SK-N-SH (cell line): Measurements from ENCODE around the gene CAV1. TPM values are rescaled to one million over a fixed set of nuclear protein-coding genes. Genes with fewer than 3 reads are reported as not detected.

Experiments
- CTCF ChIA-PET: fragments of 300-600, 350-600 bp; formaldehyde crosslinking; extraction: SDS; loops from one replicate; lab custom pipeline; 2021; lab: Yijun Ruan, JAX
- POLR2A ChIA-PET: fragments of 350-600 bp; sonication (Branson Sonifier 250); formaldehyde crosslinking; extraction: SDS; loops from one replicate; lab custom pipeline; 2020; ENCODE audit warnings: antibody characterized with exemption, inconsistent platforms; lab: Yijun Ruan, JAX
- DNase-seq: peaks from one replicate; pipeline ENCODE4 v3.0.0; 2012
- H2AFZ ChIP-seq: fragments of 200-600 bp; sonication (generic); 2 replicates; pipeline ENCODE4 v1.8.1; 2016; ENCODE audit warnings: antibody characterized with exemption, mild to moderate bottlenecking, low read depth
- H3F3A ChIP-seq: fragments of 200-600 bp; sonication (generic); replicated peaks from 2 replicates; pipeline ENCODE3; 2016; ENCODE audit warnings: antibody characterized with exemption, mild to moderate bottlenecking; ENCODE audit not compliant: insufficient read depth
- H3K27ac ChIP-seq, 2 experiments: fragments of 200-500 bp in 1 of 2; fragments of 200-600 bp in 1 of 2; sonication (Bioruptor generic) in 1 of 2; sonication (generic), shearing (Covaris generic) in 1 of 2; 2 replicates each; pipeline versions ENCODE4 v1.5.1 to v1.6.1; 2014 to 2016; ENCODE audit warnings: low read depth in 2 of 2, inconsistent platforms in 1 of 2, low read length in 1 of 2, mild to moderate bottlenecking in 1 of 2, mixed read lengths in 1 of 2
- H3K27me3 ChIP-seq: fragments of 200-600 bp; sonication (generic), shearing (Covaris generic); 2 replicates; pipeline ENCODE4 v1.6.1; 2016; ENCODE audit warnings: mixed run types; ENCODE audit not compliant: insufficient read depth
- H3K36me3 ChIP-seq, 2 experiments: fragments of 200-500 bp in 1 of 2; fragments of 200-600 bp in 1 of 2; sonication (Bioruptor generic) in 1 of 2; sonication (generic) in 1 of 2; replicated peaks in 1 of 2; 2 replicates each; pipeline versions ENCODE3 to v1.5.1; 2014 to 2016; ENCODE audit warnings: low read length in 1 of 2, mild to moderate bottlenecking in 1 of 2; ENCODE audit not compliant: insufficient read depth in 2 of 2, control insufficient read depth in 1 of 2
- H3K4me1 ChIP-seq, 2 experiments: fragments of 200-500 bp in 1 of 2; fragments of 200-600 bp in 1 of 2; sonication (Bioruptor generic) in 1 of 2; sonication (generic), shearing (Covaris generic) in 1 of 2; 2 replicates each; pipeline versions ENCODE4 v1.5.1 to v1.6.1; 2014 to 2016; ENCODE audit warnings: low read depth in 1 of 2, low read length in 1 of 2, mixed run types in 1 of 2; ENCODE audit not compliant: insufficient read depth in 2 of 2, control insufficient read depth in 1 of 2
- H3K4me2 ChIP-seq: fragments of 200-600 bp; sonication (generic), shearing (Covaris generic); 2 replicates; pipeline ENCODE4 v1.6.1; 2017; ENCODE audit warnings: mixed run types
- H3K4me3 ChIP-seq, 2 experiments: fragments of 200-500 bp in 1 of 2; fragments of 200-600 bp in 1 of 2; sonication (Bioruptor generic) in 1 of 2; sonication (generic), shearing (Covaris generic) in 1 of 2; 2 replicates each; pipeline versions ENCODE4 v1.5.1 to v1.8.1; 2014 to 2016; ENCODE audit warnings: low read depth in 2 of 2, inconsistent platforms in 1 of 2, low read length in 1 of 2, mild to moderate bottlenecking in 1 of 2, mixed read lengths in 1 of 2, moderate library complexity in 1 of 2
- H3K79me2 ChIP-seq: fragments of 200-600 bp; sonication (generic); 2 replicates; pipeline ENCODE4 v1.8.1; 2017; ENCODE audit warnings: mild to moderate bottlenecking; ENCODE audit not compliant: insufficient read depth
- H3K9ac ChIP-seq: fragments of 200-600 bp; sonication (generic); 2 replicates; pipeline ENCODE4 v1.6.1; 2017; ENCODE audit warnings: mixed run types
- H3K9me2 ChIP-seq: fragments of 200-600 bp; sonication (generic); 2 replicates; pipeline ENCODE4 v1.6.1; 2017; ENCODE audit warnings: mixed run types
- H3K9me3 ChIP-seq: fragments of 200-600 bp; sonication (generic); 2 replicates; pipeline ENCODE4 v1.6.1; 2017; ENCODE audit warnings: mixed run types, mild to moderate bottlenecking, moderate library complexity
- H4K20me1 ChIP-seq: fragments of 200-600 bp; sonication (generic); 2 replicates; pipeline ENCODE4 v1.6.1; 2017; ENCODE audit warnings: mild to moderate bottlenecking, mixed run types; ENCODE audit not compliant: insufficient read depth
- EP300 ChIP-seq, 2 experiments: IDR thresholded peaks; 2 replicates each; pipeline versions ENCODE4 v1.4.0 to v1.6.1; 2012; ENCODE audit warnings: borderline replicate concordance in 1 of 2, low read depth in 1 of 2, low read length in 1 of 2
- EZH2phosphoT487 ChIP-seq: fragments of 200-600 bp; sonication (generic); IDR thresholded peaks from 2 replicates; pipeline ENCODE4 v1.6.1; 2017; ENCODE audit warnings: low read depth, mixed run types, mild to moderate bottlenecking, antibody characterized with exemption, moderate library complexity, borderline replicate concordance
- FOSL2 ChIP-seq: IDR thresholded peaks from 2 replicates; pipeline ENCODE4 v1.4.0; 2012; ENCODE audit warnings: low read depth, mild to moderate bottlenecking, moderate library complexity, borderline replicate concordance
- FOXJ3 ChIP-seq: sonication (generic); formaldehyde crosslinking; IDR thresholded peaks from 2 replicates; pipeline ENCODE4 v1.5.1; 2020; ENCODE audit warnings: mild to moderate bottlenecking, missing genetic modification reagents
- FOXM1 ChIP-seq: IDR thresholded peaks from 2 replicates; pipeline ENCODE4 v1.4.0; 2012; ENCODE audit warnings: low read depth, mild to moderate bottlenecking
- JUND ChIP-seq: IDR thresholded peaks from 2 replicates; pipeline ENCODE4 v1.4.0; 2012
- NFIC ChIP-seq: IDR thresholded peaks from 2 replicates; pipeline ENCODE4 v1.4.0; 2012; ENCODE audit warnings: borderline replicate concordance
- NRF1 ChIP-seq: IDR thresholded peaks from 2 replicates; pipeline ENCODE4 v1.6.1; 2012; ENCODE audit warnings: low read depth, mild to moderate bottlenecking, low read length
- POLR2AphosphoS5 ChIP-seq: IDR thresholded peaks from 2 replicates; pipeline ENCODE4 v1.6.1; 2012; ENCODE audit warnings: low read depth, low read length
- RCOR1 ChIP-seq: fragments of 150-350 bp; IDR thresholded peaks from 2 replicates; pipeline ENCODE4 v1.6.1; 2017; ENCODE audit warnings: antibody characterized with exemption, low read length
- RFX5 ChIP-seq: IDR thresholded peaks from 2 replicates; pipeline ENCODE4 v1.6.1; 2012; ENCODE audit warnings: mild to moderate bottlenecking, improper control_type of control experiment, low read length
- RXRA ChIP-seq: IDR thresholded peaks from 2 replicates; pipeline ENCODE4 v1.4.0; 2012; ENCODE audit warnings: low read depth, mild to moderate bottlenecking, borderline replicate concordance
- SIN3A ChIP-seq: IDR thresholded peaks from 2 replicates; pipeline ENCODE4 v1.6.1; 2012; ENCODE audit warnings: low read depth, mild to moderate bottlenecking, low read length, moderate library complexity, borderline replicate concordance
- SMC3 ChIP-seq: IDR thresholded peaks from 2 replicates; pipeline ENCODE4 v1.6.1; 2012; ENCODE audit warnings: low read depth, low read length, improper control_type of control experiment
- TCF12 ChIP-seq: IDR thresholded peaks from 2 replicates; pipeline ENCODE4 v1.4.0; 2012
- TEAD4 ChIP-seq: IDR thresholded peaks from 2 replicates; pipeline ENCODE4 v1.4.0; 2012; ENCODE audit warnings: mild to moderate bottlenecking, borderline replicate concordance; ENCODE audit not compliant: insufficient read depth
- YY1 ChIP-seq: IDR thresholded peaks from 2 replicates; pipeline ENCODE4 v1.4.0; 2012; ENCODE audit warnings: low read depth, mild to moderate bottlenecking
- WGBS: methylation state at CpG from one replicate; pipeline ENCODE4 v1.1.6; 2017; ENCODE audit warnings: low lambda C conversion rate; 5-methylcytosine and 5-hydroxymethylcytosine counted together
- polyA plus RNA-seq, 3 experiments: library from polyadenylated mRNA; depleted of rRNA; stranded (reverse); fragments of >200 nt; gene quantifications; 2 replicates each; pipeline ENCODE4 v1.2.3, GENCODE V29; 2012
- TF ChIP-seq, protein P1 (sequence below): IDR thresholded peaks from 2 replicates; pipeline ENCODE4 v1.4.0; 2012; ENCODE audit warnings: low read depth
- TF ChIP-seq, protein P2 (sequence below): IDR thresholded peaks from 2 replicates; pipeline ENCODE4 v1.6.1; 2012; ENCODE audit warnings: mild to moderate bottlenecking, low read depth, low read length, moderate library complexity
- TF ChIP-seq, protein P3 (sequence below): fragments of 150-350 bp; IDR thresholded peaks from 2 replicates; pipeline ENCODE4 v1.6.1; 2016; ENCODE audit warnings: mild to moderate bottlenecking, low read depth, low read length

Gene CAV1
- polyA plus RNA-seq, 1 of the 3 experiments (the other 2 are of a cell fraction): 968 TPM

- H3K36me3 ChIP-seq: peaks cover 25 to 42% of the 10 kb centered on the region in 2 experiments
- WGBS: 25% methylated on average over 7 of the region's 7 CpGs
- peaks cover 40% of the 10 kb centered on the region for H3K79me2 ChIP-seq
- no peaks in the 10 kb centered on the region for H3K9me3 ChIP-seq
- CTCF ChIA-PET: interaction anchor here (1.7 kb wide), 1 partner anchor 29 kb away, joined by 4 read pairs; no protein-coding TSS in a partner anchor
- no peak overlapping the region for H3K4me3 ChIP-seq
- DNase-seq: no peak
- peaks cover 94% of the 10 kb centered on the region for H3F3A ChIP-seq
- H3K9ac ChIP-seq: peak overlapping the region; percentile 7; the same call in 1 of the 2 replicates
- H3K4me1 ChIP-seq: peaks cover 3 to 62% of the 10 kb centered on the region in 2 experiments; a peak in 3 of 4 replicates
- peak in 1 of 2 experiments; percentile 21; a peak in 1 of 4 replicates for TF ChIP-seq EP300 (IDR thresholded peaks at IDR 0.05; ENCODE audit: borderline replicate concordance in 1 of 2, low read depth in 1 of 2, low read length in 1 of 2)
- no peak for TF ChIP-seq NRF1
- TF ChIP-seq, protein P1, sequence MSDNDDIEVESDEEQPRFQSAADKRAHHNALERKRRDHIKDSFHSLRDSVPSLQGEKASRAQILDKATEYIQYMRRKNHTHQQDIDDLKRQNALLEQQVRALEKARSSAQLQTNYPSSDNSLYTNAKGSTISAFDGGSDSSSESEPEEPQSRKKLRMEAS: peak; percentile 28; the same call in 1 of the 2 replicates
- no peak for TF ChIP-seq EZH2phosphoT487
- no peak for TF ChIP-seq SMC3
- TF ChIP-seq RFX5: no peak
- TF ChIP-seq POLR2AphosphoS5: peak; percentile 40; the same call in 1 of the 2 replicates
- TF ChIP-seq RCOR1: no peak
- TF ChIP-seq FOSL2: no peak
- TF ChIP-seq, protein P2, sequence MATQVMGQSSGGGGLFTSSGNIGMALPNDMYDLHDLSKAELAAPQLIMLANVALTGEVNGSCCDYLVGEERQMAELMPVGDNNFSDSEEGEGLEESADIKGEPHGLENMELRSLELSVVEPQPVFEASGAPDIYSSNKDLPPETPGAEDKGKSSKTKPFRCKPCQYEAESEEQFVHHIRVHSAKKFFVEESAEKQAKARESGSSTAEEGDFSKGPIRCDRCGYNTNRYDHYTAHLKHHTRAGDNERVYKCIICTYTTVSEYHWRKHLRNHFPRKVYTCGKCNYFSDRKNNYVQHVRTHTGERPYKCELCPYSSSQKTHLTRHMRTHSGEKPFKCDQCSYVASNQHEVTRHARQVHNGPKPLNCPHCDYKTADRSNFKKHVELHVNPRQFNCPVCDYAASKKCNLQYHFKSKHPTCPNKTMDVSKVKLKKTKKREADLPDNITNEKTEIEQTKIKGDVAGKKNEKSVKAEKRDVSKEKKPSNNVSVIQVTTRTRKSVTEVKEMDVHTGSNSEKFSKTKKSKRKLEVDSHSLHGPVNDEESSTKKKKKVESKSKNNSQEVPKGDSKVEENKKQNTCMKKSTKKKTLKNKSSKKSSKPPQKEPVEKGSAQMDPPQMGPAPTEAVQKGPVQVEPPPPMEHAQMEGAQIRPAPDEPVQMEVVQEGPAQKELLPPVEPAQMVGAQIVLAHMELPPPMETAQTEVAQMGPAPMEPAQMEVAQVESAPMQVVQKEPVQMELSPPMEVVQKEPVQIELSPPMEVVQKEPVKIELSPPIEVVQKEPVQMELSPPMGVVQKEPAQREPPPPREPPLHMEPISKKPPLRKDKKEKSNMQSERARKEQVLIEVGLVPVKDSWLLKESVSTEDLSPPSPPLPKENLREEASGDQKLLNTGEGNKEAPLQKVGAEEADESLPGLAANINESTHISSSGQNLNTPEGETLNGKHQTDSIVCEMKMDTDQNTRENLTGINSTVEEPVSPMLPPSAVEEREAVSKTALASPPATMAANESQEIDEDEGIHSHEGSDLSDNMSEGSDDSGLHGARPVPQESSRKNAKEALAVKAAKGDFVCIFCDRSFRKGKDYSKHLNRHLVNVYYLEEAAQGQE: peak; percentile 16; the same call in 1 of the 2 replicates
- TF ChIP-seq SIN3A: 0 out of 2 replicates have a peak, but pooled peaks have one; percentile 32
- TF ChIP-seq JUND: peak; percentile 15; the same call in 1 of the 2 replicates
- peak; percentile 45; the same call in 1 of the 2 replicates for TF ChIP-seq YY1
- no peak for TF ChIP-seq TEAD4
- no peak for TF ChIP-seq FOXJ3 (CRISPR knock-in tag)
- no peak for TF ChIP-seq FOXM1
- no peak for TF ChIP-seq RXRA
- TF ChIP-seq TCF12: peak; percentile 51; the same call in 1 of the 2 replicates
- TF ChIP-seq, protein P3, sequence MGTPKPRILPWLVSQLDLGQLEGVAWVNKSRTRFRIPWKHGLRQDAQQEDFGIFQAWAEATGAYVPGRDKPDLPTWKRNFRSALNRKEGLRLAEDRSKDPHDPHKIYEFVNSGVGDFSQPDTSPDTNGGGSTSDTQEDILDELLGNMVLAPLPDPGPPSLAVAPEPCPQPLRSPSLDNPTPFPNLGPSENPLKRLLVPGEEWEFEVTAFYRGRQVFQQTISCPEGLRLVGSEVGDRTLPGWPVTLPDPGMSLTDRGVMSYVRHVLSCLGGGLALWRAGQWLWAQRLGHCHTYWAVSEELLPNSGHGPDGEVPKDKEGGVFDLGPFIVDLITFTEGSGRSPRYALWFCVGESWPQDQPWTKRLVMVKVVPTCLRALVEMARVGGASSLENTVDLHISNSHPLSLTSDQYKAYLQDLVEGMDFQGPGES: no peak
- peak; percentile 95 for TF ChIP-seq NFIC
- TF ChIP-seq, all 33 proteins: peak for 9
- H3K27ac ChIP-seq: peak overlapping the region; percentile 67 to 68; a peak in 3 of 4 replicates
- H3K9me2 ChIP-seq: no peaks in the 10 kb centered on the region
- H3K4me2 ChIP-seq: peak overlapping the region; percentile 22
- no peaks in the 10 kb centered on the region for H3K27me3 ChIP-seq
- POLR2A ChIA-PET: no interaction called here
- no peak overlapping the region for H2AFZ ChIP-seq
- no peaks in the 10 kb centered on the region for H4K20me1 ChIP-seq
Measured at GRCh38 chr7:116560021-116560970, 35.5 kb downstream of the CAV1 start.
